ELR (cell line): ENCODE measurements around the gene LCK.
"Not testable (repeated sequence)": the region's sequence is repeated elsewhere in the genome, so short reads cannot be mapped to it uniquely, and the experiment has no call there.

Source experiments
- DNase-seq: peaks from one replicate; pipeline ENCODE4 v3.0.0-alpha.2; 2015; ENCODE audit warnings: low read depth

LCK gene

GRCh38 chr1:32274646-32275340, 23.7 kb downstream of the LCK start:
- no peak for DNase-seq

- DNase-seq: no peak
Observed at GRCh38 chr1:32275424-32275823, 24.4 kb downstream of the LCK start.

- DNase-seq: no peak
Observed at GRCh38 chr1:32276032-32276782, 25.1 kb downstream of the LCK start.

- DNase-seq: not testable (repeated sequence)
Observed at GRCh38 chr1:32284777-32285176, 33.7 kb downstream of the LCK start.

- no peak for DNase-seq
Observed at GRCh38 chr1:32285658-32286057, 34.6 kb downstream of the LCK start.

- DNase-seq: no peak
Observed at GRCh38 chr1:32286763-32287162, 35.7 kb downstream of the LCK start.

- DNase-seq: no peak
Observed at GRCh38 chr1:32289256-32289655, 38.2 kb downstream of the LCK start.

GRCh38 chr1:32291145-32291707, 40.2 kb downstream of the LCK start:
- peak; percentile 86 for DNase-seq

- DNase-seq: peak; percentile 96
Observed at GRCh38 chr1:32291708-32292538, 40.9 kb downstream of the LCK start, which contains the start of gene HDAC1. Gene HDAC1 (plus strand): TSS chr1:32292083. CDS start chr1:32292170, 87 bp downstream.

GRCh38 chr1:32298211-32298610, 47.1 kb downstream of the LCK start:
- not testable (repeated sequence) for DNase-seq

GRCh38 chr1:32299327-32299726, 48.3 kb downstream of the LCK start:
- no peak for DNase-seq

GRCh38 chr1:32303358-32303757, 52.3 kb downstream of the LCK start:
- no peak for DNase-seq

GRCh38 chr1:32303997-32304622, 53.0 kb downstream of the LCK start:
- DNase-seq: no peak

- DNase-seq: no peak
Observed at GRCh38 chr1:32305310-32305709, 54.2 kb downstream of the LCK start.

GRCh38 chr1:32307324-32307723, 56.3 kb downstream of the LCK start:
- DNase-seq: peak; percentile 59

- no peak for DNase-seq
Observed at GRCh38 chr1:32309960-32310359, 58.9 kb downstream of the LCK start.

GRCh38 chr1:32311709-32312393, 60.8 kb downstream of the LCK start:
- no peak for DNase-seq

GRCh38 chr1:32316903-32317277, 65.8 kb downstream of the LCK start:
- DNase-seq: no peak

- DNase-seq: no peak
Observed at GRCh38 chr1:32318127-32318869, 67.2 kb downstream of the LCK start.

GRCh38 chr1:32321712-32322291, 70.7 kb downstream of the LCK start:
- DNase-seq: peak; percentile 33
